HG03025 (cell line): ENCODE results near the gene ATP8A2.
"Not testable (repeated sequence)": the region's sequence is repeated elsewhere in the genome, so short reads cannot be mapped to it uniquely, and the experiment has no call there.

Experiments used
- ATAC-seq: cut with Tn5 transposase; IDR thresholded peaks from one replicate; pipeline ENCODE4 v1.9.1; 2021; ENCODE audit warnings: mild to moderate bottlenecking, moderate library complexity; ENCODE audit not compliant: unreplicated experiment, low FRiP score

The ATP8A2 gene

GRCh38 chr13:25455146-25455545 lies 83.4 kb downstream of the ATP8A2 start:
- no peak for ATAC-seq

- no peak for ATAC-seq
Observed at GRCh38 chr13:25457566-25457965, 85.8 kb downstream of the ATP8A2 start.

- ATAC-seq, result no peak
Observed at GRCh38 chr13:25462301-25463125, 90.7 kb downstream of the ATP8A2 start.

- ATAC-seq, result no peak
Observed at GRCh38 chr13:25463496-25463895, 91.7 kb downstream of the ATP8A2 start.

GRCh38 chr13:25466880-25467279 lies 95.1 kb downstream of the ATP8A2 start:
- no peak for ATAC-seq

- ATAC-seq, result no peak
Observed at GRCh38 chr13:25468325-25469168, 96.8 kb downstream of the ATP8A2 start.

GRCh38 chr13:25469169-25469525 lies 97.4 kb downstream of the ATP8A2 start:
- ATAC-seq, result no peak

GRCh38 chr13:25473864-25474263 lies 102.1 kb downstream of the ATP8A2 start:
- ATAC-seq, result no peak

GRCh38 chr13:25478186-25478585 lies 106.4 kb downstream of the ATP8A2 start:
- no peak for ATAC-seq

- ATAC-seq, result no peak
Observed at GRCh38 chr13:25489238-25489637, 117.5 kb downstream of the ATP8A2 start.

GRCh38 chr13:25490236-25490635 lies 118.5 kb downstream of the ATP8A2 start:
- no peak for ATAC-seq

GRCh38 chr13:25493931-25494640 lies 122.3 kb downstream of the ATP8A2 start:
- no peak for ATAC-seq

- no peak for ATAC-seq
Observed at GRCh38 chr13:25494698-25495411, 123.1 kb downstream of the ATP8A2 start.

GRCh38 chr13:25501231-25501630 lies 129.5 kb downstream of the ATP8A2 start:
- no peak for ATAC-seq

GRCh38 chr13:25502031-25502430 lies 130.3 kb downstream of the ATP8A2 start:
- ATAC-seq, result no peak

GRCh38 chr13:25502551-25502950 lies 130.8 kb downstream of the ATP8A2 start:
- ATAC-seq, result no peak

GRCh38 chr13:25503856-25504255 lies 132.1 kb downstream of the ATP8A2 start:
- ATAC-seq, result no peak

GRCh38 chr13:25507841-25508240 lies 136.1 kb downstream of the ATP8A2 start:
- ATAC-seq, result no peak

GRCh38 chr13:25513060-25513459 lies 141.3 kb downstream of the ATP8A2 start:
- ATAC-seq, result not testable (repeated sequence)

GRCh38 chr13:25518441-25518840 lies 146.7 kb downstream of the ATP8A2 start:
- no peak for ATAC-seq
